Prostate gland (tissue), 2 donors: ENCODE measurements around the gene PLA2G5.

Experiments
- CTCF ChIP-seq, 4 experiments: fragments of 200-600 bp in 2 of 4; fragments of 450-650 bp in 2 of 4; sonication (generic) in 2 of 4; IDR thresholded peaks; 1 replicate in 3 of 4; 2 replicates in 1 of 4; pipeline ENCODE4 v1.5.1; 2016 to 2019; ENCODE audit warnings: antibody characterized with exemption in 4 of 4, mild to moderate bottlenecking in 2 of 4, moderate library complexity in 2 of 4
- POLR2AphosphoS5 ChIP-seq: sonication (generic); formaldehyde crosslinking; IDR thresholded peaks from one replicate; pipeline ENCODE4 v1.6.1; 2017; ENCODE audit warnings: antibody characterized with exemption

GRCh38 chr1:20126041-20126805 is 56.2 kb downstream of the PLA2G5 start:
- TF ChIP-seq CTCF (IDR thresholded peaks at IDR 0.05) (no peak), POLR2AphosphoS5 (no peak)
